Heart right ventricle (tissue), 16 donors: ENCODE results near the gene MTA1. TPM values are rescaled to one million over a fixed set of nuclear protein-coding genes. Genes with fewer than 3 reads are reported as not detected.
A peak's percentile ranks its signal among the peaks of the same experiment; 100 is the strongest.

Experiments
- ATAC-seq, 8 donors: fragments of 200-7000 bp; cut with Tn5 transposase; one replicate each; pipeline ENCODE4 v1.9.1; 2020; ENCODE audit warnings: mild to moderate bottlenecking in 8 of 8, moderate library complexity in 8 of 8, moderate number of reproducible peaks in 1 of 8
- DNase-seq, 2 donors: peaks; one replicate each; pipeline ENCODE4 v3.0.0-alpha.2; 2020
- H3K27ac ChIP-seq, 10 donors: fragments of 200-600 bp; sonication (generic) in 2 of 10; one replicate each; pipeline versions ENCODE4 v1.5.0 to v1.8.0; 2020 to 2022; ENCODE audit warnings: mild to moderate bottlenecking in 3 of 10
- H3K27me3 ChIP-seq, 7 donors: fragments of 200-600 bp; one replicate each; pipeline ENCODE4 v1.8.0; 2021 to 2022; ENCODE audit warnings: mild to moderate bottlenecking in 2 of 7
- H3K36me3 ChIP-seq, 9 donors: fragments of 200-600 bp; sonication (generic) in 1 of 9; one replicate each; pipeline versions ENCODE4 v1.5.0 to v1.8.0; 2020 to 2022; ENCODE audit warnings: mild to moderate bottlenecking in 2 of 9
- H3K4me1 ChIP-seq, 9 donors: fragments of 200-600 bp; sonication (generic) in 1 of 9; one replicate each; pipeline versions ENCODE4 v1.5.0 to v1.8.0; 2020 to 2022; ENCODE audit warnings: mild to moderate bottlenecking in 4 of 9
- H3K4me3 ChIP-seq, 10 donors: fragments of 200-600 bp; sonication (generic) in 2 of 10; one replicate each; pipeline versions ENCODE4 v1.5.0 to v1.8.0; 2020 to 2022; ENCODE audit warnings: mild to moderate bottlenecking in 7 of 10, moderate library complexity in 2 of 10
- H3K9me3 ChIP-seq, 11 donors: fragments of 200-600 bp in 10 of 11; sonication (generic) in 2 of 11; one replicate each; pipeline versions ENCODE4 v1.5.0 to v1.8.0; 2013 to 2022; ENCODE audit warnings: mild to moderate bottlenecking in 2 of 11, control low read depth in 1 of 11, moderate library complexity in 1 of 11
- CTCF ChIP-seq, 9 donors: fragments of 200-600 bp; sonication (generic) in 2 of 9; IDR thresholded peaks; one replicate each; pipeline versions ENCODE4 v1.5.0 to v1.8.0; 2021 to 2022; ENCODE audit warnings: antibody characterized with exemption in 9 of 9, mild to moderate bottlenecking in 5 of 9, moderate library complexity in 1 of 9
- WGBS, 2 donors: extraction: QIAGEN DNeasy Blood & Tissue Kit; methylation state at CpG; one replicate each; pipeline ENCODE4 v1.1.7; 2013; ENCODE audit warnings: inconsistent platforms in 1 of 2; 5-methylcytosine and 5-hydroxymethylcytosine counted together
- intact Hi-C, 10 donors: fragments of 100-400 bp; cut with DNase I; formaldehyde crosslinking; loops; one replicate each; pipeline versions ENCODE4 v1.11.1 to v1.14.2; 2022
- polyA plus RNA-seq, 2 donors: library from polyadenylated mRNA; stranded (reverse); fragments of 200-250 nt; gene quantifications; one replicate each; pipeline ENCODE4 v1.2.3, GENCODE V29; 2013
- total RNA-seq, 10 donors: library from RNA; stranded (reverse); fragmentation: NEBNext Ultra II Directional in 3 of 10; extraction: Animal tissue kit (Norgen Biotek cat#: 25700) in 3 of 10; gene quantifications; one replicate each; pipeline versions ENCODE4 v1.2.1 to v1.2.4, GENCODE V29; 2021 to 2023
- donor health status: Arrhythmogenic right ventricular cardiomyopathy.
- donor health status: ischemic (EF 13 %, LVEDD 7.1; RV severe dilation, severe dysfunction).
- donor health status: healthy with polysubstance abuse.
- donor health status: DM: no; HTN: yes; CAD: no.
- donor health status: DM: no; HTN: no; CAD: no.
- donor health status: ischemic (EF 25% LVEDD 6.9; RV normal size, moderate dysfunction).
- donor health status: ischemic (EF 25% LVEDD 5.7; RV mildly dilated, moderate dysfunction).
- donor health status: healthy.
- donor health status: DM: yes; HTN: yes; CAD: no.
- donor health status: Ischemic cardiomyopathy.
- donor health status: ischemic (EF 35%, LVEDD 5.7; RV mildly dilated, moderate dysfunction).
- donor health status: nonischemic (EF 11% LVEDD 7.7; RV severe dilation, severe dysfunction).
- donor health status: DM: yes; HTN: yes; CAD: no.
- donor health status: PGD.
- donor health status: ischemic (EF 29% LVEDD 5.4; RV normal size, mild dysfunction).
- donor health status: nonischemic (EF 23%, LVEDD 6.1; RV moderate dilation, normal function).

MTA1 gene
- total and polyA plus RNA-seq, 12 donors: 94.4 to 250 (median 133) TPM

- ATAC-seq: peak in 6 of 8 donors; percentile 13 to 36 (median 22)
- Histone ChIP-seq H3K9me3 (no peaks in the 10 kb centered on the region), H3K4me1 (peaks cover 17 to 49% (median 38%) of the 10 kb centered on the region in 9 donors), H3K27ac (peak overlapping the region in 9 of 10 donors; percentile 63 to 90 (median 76)), H3K4me3 (peak overlapping the region; percentile 54 to 84 (median 72)), H3K27me3 (no peaks in the 10 kb centered on the region), H3K36me3 (peaks cover 0 to 10% (median 0%) of the 10 kb centered on the region in 9 donors)
- TF ChIP-seq CTCF (IDR thresholded peaks at IDR 0.05): no peak
- intact Hi-C loops: no loop called here
- DNase-seq: no peak
- WGBS, 2 donors: 47 to 48% methylated on average over 23 of the region's 23 CpGs
Measured at GRCh38 chr14:105420974-105421674, 1.5 kb downstream of the MTA1 start.

- peak in 6 of 8 donors; percentile 4 to 35 (median 18) for ATAC-seq
- Histone ChIP-seq H3K4me3 (peak overlapping the region in 6 of 10 donors; percentile 65 to 84 (median 74)), H3K4me1 (peaks cover 17 to 49% (median 38%) of the 10 kb centered on the region in 9 donors), H3K9me3 (peaks cover 0 to 2% (median 0%) of the 10 kb centered on the region in 11 donors), H3K36me3 (peaks cover 0 to 17% (median 0%) of the 10 kb centered on the region in 9 donors), H3K27me3 (no peaks in the 10 kb centered on the region), H3K27ac (peak overlapping the region in 9 of 10 donors; percentile 63 to 90 (median 76))
- DNase-seq: no peak
- 63 to 64% methylated on average over 32 of the region's 32 CpGs for WGBS, 2 donors
- no peak for TF ChIP-seq CTCF (IDR thresholded peaks at IDR 0.05)
- intact Hi-C loops: no loop called here
Measured at GRCh38 chr14:105421723-105422615, 2.3 kb downstream of the MTA1 start.

- DNase-seq: no peak
- peaks cover 17 to 49% (median 38%) of the 10 kb centered on the region in 9 donors for H3K4me1 ChIP-seq
Measured at GRCh38 chr14:105422695-105423487, 3.3 kb downstream of the MTA1 start.

More at GRCh38 chr14:105422695-105423487, 3.3 kb downstream of the MTA1 start:
- TF ChIP-seq CTCF (IDR thresholded peaks at IDR 0.05): no peak
- WGBS, 2 donors: 74 to 76% methylated on average over 21 of the region's 21 CpGs
- ATAC-seq: peak in 4 of 8 donors; percentile 8 to 42 (median 30)
- Histone ChIP-seq H3K27me3 (no peaks in the 10 kb centered on the region), H3K36me3 (peaks cover 0 to 22% (median 0%) of the 10 kb centered on the region in 9 donors), H3K4me3 (no peak overlapping the region), H3K27ac (peak overlapping the region in 9 of 10 donors; percentile 14 to 90 (median 63)), H3K9me3 (peaks cover 0 to 11% (median 0%) of the 10 kb centered on the region in 11 donors)
- intact Hi-C loops: no loop called here
